Head of caudate nucleus (tissue), 42 donors: ENCODE results near the gene C2CD2.
A peak's percentile ranks its signal among the peaks of the same experiment; 100 is the strongest.
"Not testable (repeated sequence)": the region's sequence is repeated elsewhere in the genome, so short reads cannot be mapped to it uniquely, and the experiment has no call there.

Experiments used
- DNase-seq, 42 donors: peaks; one replicate each; pipeline versions ENCODE4 v3.0.0 to v3.0.0-alpha.2; 2020 to 2021; ENCODE audit warnings: mixed read lengths in 7 of 42
- intact Hi-C: fragments of 100-400 bp; cut with DNase I; formaldehyde crosslinking; loops from one replicate; pipeline ENCODE4 v1.15.0; 2022

Gene C2CD2

GRCh38 chr21:41964171-41964570 lies 10.4 kb upstream of the C2CD2 start:
- DNase-seq, result no peak
- intact Hi-C loops, result no loop called here

- intact Hi-C loops, result no loop called here
- peak in 1 of 42 donors; percentile 15 for DNase-seq
These were observed 8.7 kb upstream of the C2CD2 start for GRCh38 chr21:41962425-41962966.

GRCh38 chr21:41961753-41962152 lies 7.9 kb upstream of the C2CD2 start:
- DNase-seq, result no peak
- intact Hi-C loops, result no loop called here

- peak in 1 of 42 donors; percentile 25 for DNase-seq
- intact Hi-C loops, result no loop called here
These were observed 7.5 kb upstream of the C2CD2 start for GRCh38 chr21:41961282-41961701.

GRCh38 chr21:41960386-41960785 lies 6.6 kb upstream of the C2CD2 start:
- intact Hi-C loops, result no loop called here
- DNase-seq, result peak in 2 of 42 donors; percentile 8 to 13

- peak in 1 of 42 donors; percentile 30 for DNase-seq
- intact Hi-C loops, result loop anchor here (10.0 kb wide), 1 partner anchor 45 kb away; no protein-coding TSS in a partner anchor
These were observed 5.9 kb upstream of the C2CD2 start for GRCh38 chr21:41959697-41960096.

GRCh38 chr21:41958886-41959563 lies 5.2 kb upstream of the C2CD2 start:
- intact Hi-C loops, result loop anchor here (10.0 kb wide), 1 partner anchor 46 kb away; no protein-coding TSS in a partner anchor
- peak in 18 of 42 donors; percentile 5 to 79 (median 40) for DNase-seq

GRCh38 chr21:41957991-41958766 lies 4.4 kb upstream of the C2CD2 start:
- DNase-seq, result peak in 21 of 42 donors; percentile 2 to 61 (median 42)
- intact Hi-C loops, result loop anchor here (10.0 kb wide), 1 partner anchor 47 kb away; no protein-coding TSS in a partner anchor

GRCh38 chr21:41956926-41957729 lies 3.3 kb upstream of the C2CD2 start:
- peak in 18 of 42 donors; percentile 23 to 70 (median 44) for DNase-seq
- intact Hi-C loops, result loop anchor here (10.0 kb wide), 1 partner anchor 48 kb away; no protein-coding TSS in a partner anchor

GRCh38 chr21:41955516-41955915 lies 1.7 kb upstream of the C2CD2 start:
- DNase-seq, result peak in 1 of 42 donors; percentile 16
- intact Hi-C loops, result loop anchor here (10.0 kb wide), 1 partner anchor 49 kb away; no protein-coding TSS in a partner anchor

- peak in 1 of 42 donors; percentile 20 for DNase-seq
- intact Hi-C loops, result loop anchor here (10.0 kb wide), 1 partner anchor 50 kb away; no protein-coding TSS in a partner anchor
These were observed 1.1 kb upstream of the C2CD2 start for GRCh38 chr21:41954654-41955499.

- intact Hi-C loops, result loop anchor here (10.0 kb wide), 1 partner anchor 51 kb away; no protein-coding TSS in a partner anchor
- peak in 5 of 42 donors; percentile 20 to 33 (median 29) for DNase-seq
These were observed 478 bp downstream of the C2CD2 start for GRCh38 chr21:41953249-41953830.

GRCh38 chr21:41952568-41953248 lies 1.1 kb downstream of the C2CD2 start:
- intact Hi-C loops, result loop anchor here (10.0 kb wide), 1 partner anchor 52 kb away; no protein-coding TSS in a partner anchor
- DNase-seq, result peak in 2 of 42 donors; percentile 28 to 37

GRCh38 chr21:41951876-41952567 lies 1.8 kb downstream of the C2CD2 start:
- intact Hi-C loops, result loop anchor here (10.0 kb wide), 1 partner anchor 53 kb away; no protein-coding TSS in a partner anchor
- DNase-seq, result no peak

GRCh38 chr21:41950941-41951351 lies 2.9 kb downstream of the C2CD2 start:
- intact Hi-C loops, result loop anchor here (10.0 kb wide), 1 partner anchor 54 kb away; no protein-coding TSS in a partner anchor
- peak in 1 of 42 donors; percentile 18 for DNase-seq

GRCh38 chr21:41949631-41950030 lies 4.2 kb downstream of the C2CD2 start:
- intact Hi-C loops, result loop anchor here (5.0 to 10.0 kb wide), 2 partner anchors 55 to 72 kb away; partner anchors contain the start of gene PRDM15
- DNase-seq, result not testable (repeated sequence)
